HG02642 (cell line): ENCODE measurements around the gene CCDC178.
"Not testable (repeated sequence)": the region's sequence is repeated elsewhere in the genome, so short reads cannot be mapped to it uniquely, and the experiment has no call there.

Experiments used
- ATAC-seq: cut with Tn5 transposase; IDR thresholded peaks from one replicate; pipeline ENCODE4 v1.9.1; 2021; ENCODE audit warnings: mild to moderate bottlenecking; ENCODE audit not compliant: unreplicated experiment, poor library complexity

Gene CCDC178

DNA sequence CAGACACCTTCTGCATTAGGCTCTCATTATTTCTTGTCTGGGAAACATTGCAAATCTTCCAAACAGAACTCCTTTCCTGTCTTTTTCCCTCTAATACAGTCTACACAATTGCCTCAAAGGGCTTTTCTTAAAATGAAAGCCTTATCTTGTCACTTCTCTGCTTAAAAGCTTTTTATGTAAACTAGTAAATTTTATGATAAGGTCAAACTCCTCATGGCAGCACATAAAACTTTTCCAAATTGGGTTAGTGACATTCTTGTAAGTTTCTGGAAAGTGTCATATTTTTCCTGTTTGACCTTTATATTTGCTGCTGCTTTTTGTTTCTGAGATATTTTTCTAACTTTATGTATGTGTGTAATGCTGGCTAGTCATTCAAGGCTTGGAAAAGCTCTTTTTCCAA lies 406.3 kb downstream of the CCDC178 start:
- ATAC-seq, result no peak

DNA sequence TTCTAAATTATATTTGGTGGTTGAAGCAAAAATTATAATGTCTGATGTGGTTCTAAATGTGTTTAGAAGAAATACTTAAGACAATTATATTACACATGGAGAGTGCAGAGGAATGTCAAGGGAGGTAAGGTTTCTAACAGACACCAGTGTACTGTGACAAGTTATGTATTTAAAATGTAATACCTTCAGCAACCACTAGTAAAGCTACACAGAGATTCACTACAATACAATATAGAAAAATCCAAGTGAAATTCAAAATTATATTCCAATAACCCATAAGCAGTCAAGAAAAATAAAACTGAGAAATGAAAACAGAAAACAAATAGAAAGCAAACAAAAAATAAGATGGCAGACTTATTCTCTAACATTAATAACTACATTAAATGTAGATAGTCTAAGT lies 418.2 kb downstream of the CCDC178 start:
- no peak for ATAC-seq

DNA sequence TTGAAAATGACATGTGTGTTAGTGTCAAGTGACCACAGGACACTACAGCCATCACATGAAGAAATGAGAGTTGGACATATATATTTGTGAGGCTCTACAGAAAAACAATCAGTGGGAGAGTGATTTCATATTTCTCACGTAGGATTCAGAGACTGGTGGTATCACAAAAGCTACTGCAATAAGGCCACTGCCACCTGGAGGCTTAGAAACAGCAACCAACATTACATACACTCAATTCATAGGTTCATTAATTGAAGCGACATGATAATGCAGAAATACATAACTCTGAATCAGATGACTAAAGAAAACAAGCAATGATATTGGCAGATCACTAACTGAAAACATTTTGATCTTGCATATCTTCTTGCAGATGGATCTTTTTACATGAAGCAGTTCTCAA lies 419.6 kb downstream of the CCDC178 start:
- ATAC-seq, result no peak

DNA sequence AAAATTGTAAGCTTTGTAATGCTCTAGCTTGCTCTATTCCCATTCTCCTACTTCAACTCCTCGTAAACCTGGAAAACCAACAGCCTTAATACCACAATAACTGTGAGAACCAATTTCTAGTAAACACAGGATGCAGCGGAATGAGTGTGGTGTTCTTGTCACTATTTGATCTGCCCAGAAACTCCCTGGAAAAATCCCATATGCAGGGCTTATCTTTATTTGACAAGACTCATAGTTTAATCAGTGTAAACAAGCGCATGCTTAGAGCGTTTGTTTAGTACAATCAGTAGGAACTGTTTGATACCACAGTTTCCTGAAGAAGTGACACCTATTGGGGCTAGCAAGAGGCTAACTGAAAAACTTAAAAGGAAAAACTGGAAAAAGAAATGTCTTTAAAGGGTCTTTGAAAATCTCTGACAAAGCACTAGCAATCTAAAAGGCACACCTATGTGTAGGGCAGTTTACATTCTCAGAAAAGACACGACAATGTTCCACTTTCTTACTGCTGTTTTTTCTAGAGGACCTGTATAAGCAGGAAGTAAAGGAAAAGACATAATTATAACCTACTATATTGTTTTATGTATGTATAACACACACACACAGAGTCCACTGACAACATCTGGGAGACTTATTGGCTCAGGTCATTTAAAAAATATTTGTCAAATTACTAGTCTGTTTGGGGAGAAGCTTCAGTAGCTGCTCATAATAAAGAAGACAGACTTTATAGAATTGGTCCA lies 426.3 kb downstream of the CCDC178 start:
- ATAC-seq, result no peak

DNA sequence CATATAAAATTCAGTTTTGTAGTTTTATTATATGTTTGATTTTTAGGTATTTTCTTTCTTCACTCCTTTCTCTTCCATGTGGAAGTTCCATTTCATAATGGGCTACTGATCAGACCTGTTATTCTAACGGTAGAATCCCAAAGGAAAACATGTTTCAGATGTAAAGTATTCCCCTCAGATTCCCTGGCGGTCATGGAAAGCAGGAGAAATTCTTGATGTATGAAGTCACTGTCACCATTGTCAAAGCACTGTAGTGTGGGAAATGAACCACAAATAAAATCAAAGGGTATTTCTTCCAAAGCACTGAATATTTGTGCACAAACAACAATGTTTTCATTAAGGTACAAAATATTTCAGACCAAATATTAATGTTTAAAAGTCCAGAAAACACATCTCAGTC lies 430.4 kb downstream of the CCDC178 start:
- no peak for ATAC-seq

DNA sequence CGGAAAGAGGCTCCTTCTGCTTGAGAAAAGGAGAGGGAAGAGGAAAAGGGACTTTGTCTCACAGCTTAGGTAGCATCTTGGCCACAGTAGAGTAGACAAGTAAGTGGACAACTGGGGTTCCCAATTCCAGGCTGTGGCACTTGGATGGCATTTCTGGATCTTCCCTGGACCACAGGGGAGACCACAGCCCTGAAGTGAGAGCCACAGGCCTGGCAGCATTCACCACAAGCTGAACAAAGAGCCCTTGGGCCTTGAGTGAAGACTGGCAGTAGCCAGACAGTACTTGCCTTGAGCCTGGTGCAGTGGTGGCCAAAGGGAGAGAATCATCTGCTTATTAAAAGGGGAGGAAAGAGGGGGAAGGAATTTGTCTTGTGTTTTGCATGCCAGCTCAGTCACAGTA lies 441.6 kb downstream of the CCDC178 start:
- ATAC-seq, result no peak

DNA sequence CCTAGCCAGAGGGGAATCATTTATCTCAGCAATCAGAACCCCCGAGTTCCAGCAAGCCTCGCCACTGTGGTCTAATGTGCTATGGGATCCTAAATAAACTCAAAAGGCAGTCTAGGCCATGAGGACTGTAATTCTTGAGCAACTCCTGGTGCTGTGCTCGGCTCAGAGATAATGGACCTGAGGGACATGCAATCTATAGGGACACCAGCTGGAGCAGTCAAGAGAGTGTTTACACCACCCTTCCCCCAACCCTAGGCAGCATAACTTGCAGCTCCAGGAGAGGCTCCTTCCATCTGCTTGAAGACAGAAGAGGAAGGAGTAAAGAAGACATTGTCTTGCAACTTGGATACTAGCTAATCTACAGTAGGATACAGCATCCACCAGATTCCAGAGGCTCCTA lies 442.2 kb downstream of the CCDC178 start:
- no peak for ATAC-seq

DNA sequence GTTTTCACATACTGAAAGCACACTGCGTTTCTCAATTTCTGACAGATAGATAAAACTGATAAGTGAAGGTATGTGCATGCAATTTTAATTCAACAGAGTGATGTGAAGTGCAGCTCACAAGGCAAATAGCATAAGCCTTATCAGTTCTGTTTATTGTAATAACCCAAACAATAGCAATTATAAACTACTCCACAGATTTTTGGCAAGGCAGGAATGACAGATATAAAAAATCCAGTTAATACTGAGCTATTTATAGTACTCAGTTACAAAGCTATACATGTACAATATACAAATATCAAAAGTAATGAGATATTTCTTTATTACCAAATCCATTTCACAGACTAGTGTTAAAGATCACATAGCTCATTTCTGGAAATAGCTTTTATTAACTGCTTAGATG lies 456.8 kb downstream of the CCDC178 start:
- ATAC-seq, result no peak

DNA sequence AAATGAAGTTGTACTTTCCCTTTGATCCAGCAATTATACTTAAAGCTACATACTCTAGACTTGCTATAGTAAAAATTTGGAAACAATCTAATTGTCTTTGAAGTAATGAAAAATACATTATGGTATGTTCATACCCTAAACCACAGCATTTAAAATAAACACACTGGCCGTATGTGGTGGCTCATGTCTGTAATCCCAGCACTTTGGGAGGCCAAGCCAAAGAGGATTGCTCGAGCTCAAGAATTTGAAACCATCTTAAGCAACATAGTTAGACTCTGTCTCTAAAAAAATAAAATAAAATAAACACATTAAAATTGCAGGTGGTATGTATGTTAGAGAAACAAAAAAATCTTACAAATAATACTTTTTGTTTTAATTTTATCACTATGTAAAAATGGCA lies 459.6 kb downstream of the CCDC178 start:
- no peak for ATAC-seq

DNA sequence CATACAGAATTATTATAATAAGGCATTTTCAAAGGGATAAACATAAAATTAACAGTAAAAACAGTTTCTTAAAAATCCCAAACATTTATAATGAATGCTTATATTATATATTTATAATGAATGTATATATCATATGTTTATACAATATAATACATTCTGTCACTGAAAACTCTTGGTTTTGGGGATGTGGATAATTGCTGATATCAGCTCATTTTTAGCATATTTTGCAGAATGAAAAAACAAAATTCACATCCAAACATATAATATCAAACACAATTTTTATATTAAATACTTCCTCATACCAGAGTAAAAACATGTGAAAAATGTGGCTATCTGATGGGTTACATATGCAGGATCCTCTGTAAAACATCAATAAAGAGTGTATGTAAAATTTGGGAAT lies 465.0 kb downstream of the CCDC178 start:
- ATAC-seq, result no peak

DNA sequence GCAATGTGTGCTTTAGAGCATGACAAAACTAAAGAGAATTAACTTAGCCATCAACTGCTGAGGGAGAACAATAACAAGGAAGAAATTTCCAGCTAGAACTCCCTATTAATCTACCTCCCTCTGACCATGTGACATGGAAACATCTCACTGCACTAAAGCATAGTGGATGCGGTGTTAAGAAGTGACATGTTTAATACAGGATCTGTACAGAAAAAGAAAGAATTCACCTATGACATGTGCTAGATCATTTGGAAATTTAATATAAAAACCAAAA lies 465.4 kb downstream of the CCDC178 start:
- ATAC-seq, result no peak

DNA sequence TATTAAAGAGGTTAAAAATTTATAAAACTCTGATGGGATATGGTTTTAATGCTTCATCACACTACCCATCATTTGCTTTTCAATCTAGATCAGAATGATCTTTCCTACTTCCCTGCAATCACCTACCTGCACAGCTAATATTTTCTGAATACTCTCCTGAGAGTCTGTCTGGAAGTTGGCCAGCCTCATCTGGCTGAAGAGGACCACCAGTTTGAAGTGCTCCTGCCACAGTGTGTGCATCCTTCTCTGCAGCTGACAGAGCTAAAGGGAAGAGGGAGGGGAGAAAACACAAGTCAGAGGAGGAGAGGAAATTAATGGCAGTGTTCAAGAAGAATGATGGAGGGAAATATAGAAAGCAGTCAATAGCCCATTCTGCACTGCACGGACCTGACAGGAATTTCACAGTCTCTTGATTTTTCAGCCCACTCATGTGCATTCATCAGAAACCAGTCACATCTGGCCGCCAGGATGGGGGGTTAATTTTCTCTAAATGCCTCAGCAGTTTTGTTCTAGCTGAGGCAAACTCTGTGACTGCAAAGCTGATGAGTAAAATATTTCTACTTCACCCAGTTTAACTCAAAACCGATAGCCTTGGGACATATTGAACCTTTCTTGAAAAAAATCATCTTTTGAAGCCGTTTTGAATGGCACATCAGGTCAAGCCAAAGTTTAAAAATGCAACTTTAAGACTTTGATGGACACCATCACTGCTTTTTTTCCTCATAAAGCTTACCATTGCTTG lies 465.9 kb downstream of the CCDC178 start:
- peak; percentile 97 for ATAC-seq

DNA sequence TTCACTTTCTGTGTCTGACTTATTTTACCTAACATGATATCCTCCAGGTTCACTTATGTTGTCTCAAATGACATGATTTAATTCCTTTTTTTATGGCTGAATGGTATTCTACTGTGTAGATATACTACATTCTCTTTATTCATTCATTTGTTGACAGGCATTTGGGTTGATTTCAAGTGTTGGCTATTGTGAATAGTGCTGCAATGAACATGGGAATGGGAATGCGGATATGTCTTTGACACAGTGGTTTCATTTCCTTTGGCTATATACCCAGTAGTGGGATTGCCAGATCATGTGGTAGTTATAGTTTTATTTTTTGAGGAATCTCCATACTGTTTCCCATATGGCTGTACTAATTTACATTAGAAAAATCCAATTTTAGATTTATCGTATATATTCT lies 472.3 kb downstream of the CCDC178 start:
- ATAC-seq, result no peak

DNA sequence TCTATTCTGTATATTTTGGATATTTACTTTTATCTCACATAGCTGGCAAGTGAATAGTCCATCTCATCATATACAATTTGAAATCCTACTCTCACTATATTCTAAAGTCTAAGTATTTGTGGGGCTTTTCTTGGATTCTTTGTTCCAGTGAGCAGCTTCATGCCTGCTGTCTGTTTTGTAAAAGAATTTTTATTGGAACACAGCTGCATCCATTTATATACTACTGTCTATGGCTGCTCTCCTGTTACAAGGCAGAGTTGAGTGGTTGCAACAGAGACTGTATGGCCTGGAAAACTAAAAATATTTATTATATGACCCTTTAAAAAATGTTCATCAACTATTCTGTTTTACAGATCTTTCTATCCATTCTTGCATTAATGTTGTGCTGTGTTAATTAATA lies 474.4 kb downstream of the CCDC178 start:
- no peak for ATAC-seq

DNA sequence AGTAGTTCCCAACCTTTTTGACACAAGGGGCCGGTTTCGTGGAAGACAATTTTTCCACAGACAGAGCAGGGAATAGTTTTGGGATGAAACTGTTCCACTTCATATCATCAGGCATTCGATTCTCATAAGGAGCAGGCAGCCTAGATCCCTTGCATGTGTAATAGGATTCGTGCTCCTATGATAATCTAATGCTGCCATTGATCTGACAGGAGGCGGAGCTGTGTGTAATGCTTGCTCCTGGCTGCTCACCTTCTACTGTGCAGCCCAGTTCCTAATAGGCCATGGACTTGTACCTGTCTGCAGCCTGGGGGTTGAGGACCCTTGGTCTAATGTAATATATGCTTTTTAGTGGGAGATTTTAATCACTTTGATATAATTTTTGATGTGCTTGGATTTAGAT lies 479.0 kb downstream of the CCDC178 start:
- no peak for ATAC-seq

DNA sequence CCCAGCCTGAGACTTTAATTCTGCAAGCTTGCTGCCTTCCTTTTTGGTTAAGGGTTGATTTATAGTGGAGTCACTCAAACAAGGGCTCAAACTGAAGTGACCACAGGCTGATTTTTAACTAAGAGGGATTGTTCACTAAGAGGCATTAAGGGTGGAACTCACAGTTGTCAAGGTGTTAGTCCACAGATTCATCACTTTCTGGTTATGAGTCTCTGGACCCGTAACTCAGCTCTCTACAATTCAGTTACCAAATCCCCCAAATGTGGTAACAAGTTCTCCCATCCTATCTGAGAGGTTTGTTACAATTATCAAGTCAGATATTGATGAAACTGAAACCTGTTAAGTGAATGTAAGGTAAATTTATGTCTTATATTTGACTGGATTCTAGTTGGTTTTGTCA lies 481.8 kb downstream of the CCDC178 start:
- ATAC-seq, result peak; percentile 79

DNA sequence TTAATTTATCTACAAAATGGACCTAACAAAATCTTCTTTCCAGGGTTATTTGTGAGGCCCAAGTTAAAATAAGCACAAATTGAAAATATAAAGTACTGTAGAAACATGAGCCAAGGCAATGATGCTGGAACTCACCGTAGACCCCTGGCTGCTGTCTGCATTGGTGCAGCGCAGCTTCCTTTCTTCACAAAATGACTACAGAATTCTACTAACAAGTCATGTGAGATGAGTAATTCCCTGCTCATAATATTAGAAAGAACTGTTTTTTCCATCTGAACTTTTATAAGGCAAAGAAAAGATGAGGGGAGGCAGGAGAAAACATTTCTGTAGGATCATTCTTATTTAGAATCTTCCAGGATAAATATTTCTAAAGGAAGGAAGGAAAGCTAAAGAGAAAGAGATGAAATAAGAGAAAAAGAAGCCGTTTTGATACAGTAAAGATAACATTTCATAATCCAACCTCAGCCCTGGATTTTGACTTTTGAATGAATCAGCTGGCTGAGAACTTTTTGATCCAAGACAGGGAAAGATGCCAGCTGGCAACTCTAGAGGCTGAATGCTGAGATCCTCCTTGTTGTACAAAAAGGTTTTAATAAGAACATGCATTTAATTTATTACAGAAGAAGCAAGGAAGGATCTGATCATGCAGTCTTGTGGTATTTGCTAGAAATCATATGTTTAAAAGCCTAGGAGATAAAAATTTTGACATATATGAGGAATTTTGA lies 483.8 kb downstream of the CCDC178 start:
- ATAC-seq, result no peak

DNA sequence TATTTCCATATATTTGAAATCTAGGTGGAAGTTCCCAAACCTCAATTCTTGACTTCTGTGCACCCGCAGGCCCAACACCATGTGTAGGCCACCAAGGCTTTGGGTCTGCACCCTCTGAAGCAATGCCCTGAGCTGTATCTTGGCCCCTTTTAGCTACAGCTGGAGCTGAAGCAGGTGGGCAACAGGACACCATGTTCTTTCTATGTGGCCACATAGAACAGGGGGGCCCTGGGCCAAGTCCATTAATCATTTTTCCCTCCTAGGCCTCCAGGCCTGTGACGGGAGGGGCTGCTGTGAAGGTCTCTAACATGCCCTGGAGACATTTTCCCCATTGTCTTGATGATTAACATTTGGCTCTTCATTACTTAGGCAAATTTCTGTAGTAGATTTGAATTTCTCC lies 488.2 kb downstream of the CCDC178 start:
- ATAC-seq, result not testable (repeated sequence)

DNA sequence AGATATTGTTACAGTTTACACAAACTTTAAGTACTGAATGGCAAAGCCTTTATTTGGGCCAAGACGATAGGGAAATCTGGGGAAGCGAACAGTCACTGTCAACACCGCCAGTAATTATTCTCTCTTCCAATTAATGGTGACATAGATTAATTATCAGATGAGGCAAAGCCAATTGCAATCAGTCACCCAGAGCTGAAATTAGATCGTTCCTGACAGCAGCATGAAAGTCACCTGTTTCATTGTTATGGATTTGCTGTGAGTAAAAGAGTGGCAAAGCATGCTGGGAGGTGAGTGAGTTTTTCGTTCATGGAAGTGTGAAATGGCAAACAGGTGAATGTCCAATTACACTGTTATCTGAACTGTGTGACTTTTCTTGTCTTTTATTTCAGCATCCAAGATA lies 502.9 kb downstream of the CCDC178 start:
- ATAC-seq, result no peak

DNA sequence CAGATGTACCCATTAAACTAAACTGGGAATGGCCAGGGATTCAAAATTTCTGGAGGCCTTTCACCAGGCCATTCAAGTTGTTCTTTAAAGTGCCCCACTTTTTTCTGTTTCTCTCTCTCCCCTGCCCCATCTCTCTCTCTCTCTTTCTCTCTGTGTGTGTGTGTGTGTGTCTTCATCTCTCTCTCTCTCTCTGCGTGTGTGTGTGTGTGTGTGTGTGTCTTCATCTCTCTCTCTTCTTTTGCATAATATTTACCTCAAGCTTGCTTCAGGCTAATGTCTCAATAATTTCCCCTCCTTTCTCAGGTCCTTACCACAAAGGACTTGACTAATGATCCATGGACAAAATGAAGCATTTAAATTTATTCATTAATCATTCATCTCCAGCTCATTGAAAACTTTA lies 503.5 kb downstream of the CCDC178 start:
- ATAC-seq, result no peak

DNA sequence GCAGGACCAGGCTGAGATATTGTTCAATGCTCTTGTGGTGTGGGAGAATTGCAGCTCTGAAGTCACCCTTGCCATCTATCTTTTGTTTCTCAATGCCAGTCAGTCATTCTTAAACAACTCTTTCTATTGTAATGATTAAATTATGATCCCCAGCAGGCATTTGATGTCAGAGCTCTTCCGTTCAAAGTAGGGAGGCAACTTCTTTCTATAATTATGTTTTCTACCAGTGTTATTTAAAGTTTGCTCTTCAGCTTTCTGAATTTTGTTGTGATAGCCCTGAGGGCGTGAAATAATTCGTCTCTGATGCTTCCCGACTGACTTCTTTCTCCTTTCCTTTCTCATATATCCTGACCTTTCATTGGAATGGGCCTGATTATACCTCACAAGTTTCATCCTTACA lies 506.3 kb downstream of the CCDC178 start:
- ATAC-seq, result no peak
